Peyer's patch (tissue), 4 donors: ENCODE data around the gene LMOD1.

ENCODE experiments used
- POLR2A ChIP-seq, 2 donors: fragments of 450-650 bp; IDR thresholded peaks; one replicate each; pipeline ENCODE4 v1.5.1; 2017; ENCODE audit warnings: antibody characterized with exemption in 2 of 2, mild to moderate bottlenecking in 2 of 2, moderate library complexity in 2 of 2
- TF ChIP-seq, protein P1 (sequence below), 6 experiments: fragments of 450-650 bp in 4 of 6; fragments of 200-600 bp in 2 of 6; sonication (generic) in 1 of 6; IDR thresholded peaks; one replicate each; pipeline ENCODE4 v1.5.1; 2017 to 2019; ENCODE audit warnings: antibody characterized with exemption in 6 of 6, mild to moderate bottlenecking in 3 of 6, moderate library complexity in 1 of 6

DNA sequence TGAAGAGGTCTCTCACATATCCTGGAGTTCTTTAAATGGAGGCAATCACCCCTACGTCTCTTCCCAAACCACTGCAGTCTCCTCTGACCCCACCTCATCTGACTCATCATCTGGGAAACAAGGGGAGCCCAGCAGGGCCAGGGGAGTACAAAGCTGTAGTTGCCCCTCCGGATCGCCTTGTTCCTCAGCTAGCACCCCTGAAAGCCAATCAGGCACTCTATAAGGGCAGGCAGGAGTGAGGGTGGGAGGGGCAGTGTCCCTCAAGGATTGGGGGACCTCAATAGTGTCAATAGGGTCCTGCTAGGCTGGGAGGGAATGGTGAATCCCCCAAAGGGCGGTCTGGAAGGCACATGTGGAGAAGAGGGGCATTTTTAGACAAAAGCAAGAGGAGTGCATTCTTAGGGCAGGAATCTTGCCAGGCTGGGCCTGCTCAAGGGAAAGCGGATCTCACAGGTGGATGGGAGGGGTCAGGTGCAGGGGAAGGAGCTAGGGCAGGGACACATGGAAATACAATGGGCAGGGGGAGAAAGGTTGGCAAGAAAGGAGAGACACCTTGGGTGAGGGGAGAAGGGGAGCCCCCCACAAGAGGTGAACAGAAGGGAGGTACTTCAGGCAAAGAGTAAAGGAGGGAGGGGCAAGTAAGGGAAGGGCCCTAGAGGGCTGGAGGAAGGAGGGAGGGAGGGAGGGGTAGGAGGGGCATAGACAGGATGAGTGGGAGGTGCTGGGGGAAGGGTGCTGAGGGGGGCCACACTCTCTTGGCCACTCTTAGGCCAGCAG, 51.8 kb downstream of the LMOD1 start:
- no peak for TF ChIP-seq POLR2A (IDR thresholded peaks at IDR 0.05)
- TF ChIP-seq, protein P1, sequence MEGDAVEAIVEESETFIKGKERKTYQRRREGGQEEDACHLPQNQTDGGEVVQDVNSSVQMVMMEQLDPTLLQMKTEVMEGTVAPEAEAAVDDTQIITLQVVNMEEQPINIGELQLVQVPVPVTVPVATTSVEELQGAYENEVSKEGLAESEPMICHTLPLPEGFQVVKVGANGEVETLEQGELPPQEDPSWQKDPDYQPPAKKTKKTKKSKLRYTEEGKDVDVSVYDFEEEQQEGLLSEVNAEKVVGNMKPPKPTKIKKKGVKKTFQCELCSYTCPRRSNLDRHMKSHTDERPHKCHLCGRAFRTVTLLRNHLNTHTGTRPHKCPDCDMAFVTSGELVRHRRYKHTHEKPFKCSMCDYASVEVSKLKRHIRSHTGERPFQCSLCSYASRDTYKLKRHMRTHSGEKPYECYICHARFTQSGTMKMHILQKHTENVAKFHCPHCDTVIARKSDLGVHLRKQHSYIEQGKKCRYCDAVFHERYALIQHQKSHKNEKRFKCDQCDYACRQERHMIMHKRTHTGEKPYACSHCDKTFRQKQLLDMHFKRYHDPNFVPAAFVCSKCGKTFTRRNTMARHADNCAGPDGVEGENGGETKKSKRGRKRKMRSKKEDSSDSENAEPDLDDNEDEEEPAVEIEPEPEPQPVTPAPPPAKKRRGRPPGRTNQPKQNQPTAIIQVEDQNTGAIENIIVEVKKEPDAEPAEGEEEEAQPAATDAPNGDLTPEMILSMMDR (IDR thresholded peaks at IDR 0.05), result no peak
